H1 (cell line): ENCODE measurements around the gene KCNJ3. TPM values are rescaled to one million over a fixed set of nuclear protein-coding genes. Genes with fewer than 3 reads are reported as not detected.

Source experiments
- CTCF ChIA-PET: fragments of 300-600 bp; sonication (Branson Sonifier 250); formaldehyde crosslinking; loops from one replicate; lab custom pipeline; 2021; ENCODE audit not compliant: partially characterized antibody; lab: Charles Lee
- POLR2A ChIA-PET: fragments of 300-600 bp; sonication (Branson Sonifier 250); formaldehyde crosslinking; loops from one replicate; lab custom pipeline; 2021; ENCODE audit warnings: inconsistent platforms; ENCODE audit not compliant: partially characterized antibody; lab: Charles Lee
- DNase-seq, 2 experiments: peaks; one replicate each; pipeline versions ENCODE4 v3.0.0 to v3.0.0-alpha.2; 2010 to 2022; ENCODE audit warnings: low spot score in 2 of 2, low read depth in 1 of 2, mixed read lengths in 1 of 2
- FAIRE-seq: peaks from 2 replicates; lab custom pipeline; 2011; peaks lifted over from hg19 to GRCh38; lab: Jason Lieb, UNC
- H2AFZ ChIP-seq: 2 replicates; pipeline ENCODE4 v1.8.1; 2012; ENCODE audit warnings: low read length, inconsistent platforms
- H2AK5ac ChIP-seq: 2 replicates; pipeline ENCODE4 v1.6.1; 2013; ENCODE audit warnings: low read depth, low read length
- H2BK120ac ChIP-seq: replicated peaks from 2 replicates; pipeline ENCODE3; 2013; ENCODE audit warnings: low read depth, low read length, inconsistent platforms
- H2BK12ac ChIP-seq: 2 replicates; pipeline ENCODE4 v1.6.1; 2013; ENCODE audit warnings: low read depth, low read length
- H2BK15ac ChIP-seq: 2 replicates; pipeline ENCODE4 v1.6.1; 2013; ENCODE audit warnings: low read length
- H2BK20ac ChIP-seq: 2 replicates; pipeline ENCODE4 v1.6.1; 2013; ENCODE audit warnings: low read length
- H2BK5ac ChIP-seq: 2 replicates; pipeline ENCODE4 v1.6.1; 2013; ENCODE audit warnings: low read depth, low read length
- H3K14ac ChIP-seq: 2 replicates; pipeline ENCODE4 v1.6.1; 2013; ENCODE audit warnings: inconsistent platforms; ENCODE audit not compliant: insufficient read length
- H3K18ac ChIP-seq: 2 replicates; pipeline ENCODE4 v1.6.1; 2013; ENCODE audit warnings: low read length; ENCODE audit errors: extremely low read depth
- H3K23ac ChIP-seq: 2 replicates; pipeline ENCODE4 v1.6.1; 2013; ENCODE audit warnings: inconsistent platforms; ENCODE audit not compliant: insufficient read length
- H3K23me2 ChIP-seq: 2 replicates; pipeline ENCODE4 v1.6.1; 2013; ENCODE audit warnings: low read depth, low read length
- H3K27ac ChIP-seq: 2 replicates; pipeline ENCODE4 v1.6.1; 2011; ENCODE audit warnings: low read depth, low read length, inconsistent platforms
- H3K27me3 ChIP-seq, 4 experiments: replicated peaks in 1 of 4; 1 replicate in 1 of 4; 2 replicates in 3 of 4; pipeline versions ENCODE4 v1.6.1 to v1.8.1; 2011 to 2013; ENCODE audit warnings: low read length in 3 of 4, mild to moderate bottlenecking in 3 of 4, inconsistent platforms in 2 of 4, mixed read lengths in 2 of 4, moderate library complexity in 1 of 4; ENCODE audit not compliant: control insufficient read depth in 3 of 4, insufficient read depth in 3 of 4; ENCODE audit errors: extremely low read depth in 1 of 4
- H3K36me3 ChIP-seq, 4 experiments: 2 replicates each; pipeline versions ENCODE4 v1.6.1 to v1.8.1; 2011 to 2013; ENCODE audit warnings: mild to moderate bottlenecking in 4 of 4, low read length in 3 of 4, moderate library complexity in 2 of 4, control low read depth in 1 of 4, inconsistent platforms in 1 of 4; ENCODE audit not compliant: insufficient read depth in 4 of 4, control insufficient read depth in 2 of 4
- H3K4ac ChIP-seq: replicated peaks from 2 replicates; pipeline ENCODE3; 2013; ENCODE audit warnings: low read length, low read depth, mixed read lengths, inconsistent platforms; ENCODE audit not compliant: insufficient read length
- H3K4me1 ChIP-seq, 4 experiments: replicated peaks in 1 of 4; 1 replicate in 1 of 4; 2 replicates in 3 of 4; pipeline versions ENCODE4 v1.6.1 to v1.8.1; 2011 to 2013; ENCODE audit warnings: low read length in 3 of 4, inconsistent platforms in 2 of 4, mixed read lengths in 1 of 4; ENCODE audit not compliant: insufficient read depth in 4 of 4, control insufficient read depth in 3 of 4
- H3K4me2 ChIP-seq, 2 experiments: 2 replicates each; pipeline versions ENCODE4 v1.6.1 to v1.8.1; 2011 to 2013; ENCODE audit warnings: low read depth in 2 of 2, low read length in 2 of 2, control low read depth in 1 of 2, inconsistent platforms in 1 of 2, mild to moderate bottlenecking in 1 of 2; ENCODE audit not compliant: insufficient read depth in 1 of 2
- H3K4me3 ChIP-seq, 4 experiments: fragments of 200-600, 300-600 bp in 1 of 4; sonication (generic), shearing (Covaris generic), sonication (Bioruptor Twin) in 1 of 4; 2 replicates each; pipeline versions ENCODE4 v1.5.1 to v1.8.1; 2011 to 2016; ENCODE audit warnings: low read length in 4 of 4, low read depth in 3 of 4, control low read depth in 2 of 4, inconsistent platforms in 2 of 4, mild to moderate bottlenecking in 2 of 4, mixed read lengths in 1 of 4, moderate library complexity in 1 of 4; ENCODE audit not compliant: insufficient read depth in 2 of 4; ENCODE audit errors: extremely low read depth in 1 of 4
- H3K56ac ChIP-seq: replicated peaks from 2 replicates; pipeline ENCODE3; 2013; ENCODE audit warnings: low read depth, mild to moderate bottlenecking, mixed read lengths, low read length, inconsistent platforms; ENCODE audit not compliant: insufficient read length
- H3K79me1 ChIP-seq: 2 replicates; pipeline ENCODE4 v1.6.1; 2013; ENCODE audit warnings: low read depth, low read length, control low read depth
- H3K79me2 ChIP-seq, 2 experiments: 2 replicates each; pipeline versions ENCODE4 v1.6.1 to v1.8.1; 2012 to 2013; ENCODE audit warnings: low read length in 2 of 2, mild to moderate bottlenecking in 2 of 2, inconsistent platforms in 1 of 2; ENCODE audit not compliant: insufficient read depth in 2 of 2, control insufficient read depth in 1 of 2
- H3K9ac ChIP-seq, 4 experiments: replicated peaks in 1 of 4; 1 replicate in 1 of 4; 2 replicates in 3 of 4; pipeline versions ENCODE4 v1.6.1 to v1.8.1; 2011 to 2013; ENCODE audit warnings: low read depth in 3 of 4, low read length in 3 of 4, control low read depth in 2 of 4, mild to moderate bottlenecking in 2 of 4, moderate library complexity in 2 of 4, inconsistent platforms in 1 of 4; ENCODE audit errors: extremely low read depth in 1 of 4
- H3K9me3 ChIP-seq, 2 experiments: 2 replicates each; pipeline versions ENCODE4 v1.6.1 to v1.8.1; 2012 to 2013; ENCODE audit warnings: mild to moderate bottlenecking in 2 of 2, moderate library complexity in 2 of 2, control low read depth in 1 of 2, inconsistent platforms in 1 of 2, low read depth in 1 of 2, low read length in 1 of 2, mixed read lengths in 1 of 2; ENCODE audit not compliant: insufficient read depth in 2 of 2
- H4K20me1 ChIP-seq, 2 experiments: replicated peaks in 1 of 2; 2 replicates each; pipeline versions ENCODE3 to v1.8.1; 2011 to 2013; ENCODE audit warnings: inconsistent platforms in 2 of 2, low read length in 2 of 2, mild to moderate bottlenecking in 1 of 2; ENCODE audit not compliant: insufficient read depth in 2 of 2, control insufficient read depth in 1 of 2
- H4K5ac ChIP-seq: 2 replicates; pipeline ENCODE4 v1.6.1; 2013; ENCODE audit warnings: low read length, low read depth, mixed read lengths, inconsistent platforms; ENCODE audit not compliant: insufficient read length
- H4K8ac ChIP-seq: 2 replicates; pipeline ENCODE4 v1.8.0; 2013; ENCODE audit warnings: mild to moderate bottlenecking, moderate library complexity, low read length, inconsistent platforms; ENCODE audit not compliant: insufficient read depth; ENCODE audit errors: extremely low read depth
- H4K91ac ChIP-seq: replicated peaks from 2 replicates; pipeline ENCODE3; 2013; ENCODE audit warnings: low read length, mixed read lengths, inconsistent platforms; ENCODE audit not compliant: insufficient read length
- E2F6 ChIP-seq: IDR thresholded peaks from 2 replicates; pipeline ENCODE4 v1.6.1; 2012; ENCODE audit warnings: inconsistent platforms
- PHF8 ChIP-seq: fragments of 200-600 bp; sonication (generic); conservative IDR thresholded peaks from 2 replicates; pipeline ENCODE4 v1.7.1; 2012; ENCODE audit warnings: low read depth, mild to moderate bottlenecking, inconsistent platforms, low read length, moderate library complexity
- WGBS, 2 experiments: shearing (Covaris generic) in 1 of 2; methylation state at CpG; one replicate each; pipeline versions ENCODE4 v1.1.6 to v1.1.7; 2013 to 2015; ENCODE audit warnings: low lambda C conversion rate in 2 of 2, mixed read lengths in 2 of 2, inconsistent platforms in 1 of 2, low coverage in 1 of 2, missing lambda C conversion rate in 1 of 2; ENCODE audit not compliant: insufficient replicate concordance in 2 of 2, insufficient coverage in 1 of 2, insufficient read length in 1 of 2; ENCODE audit errors: extremely low coverage in 1 of 2, missing lambda C conversion rate in 1 of 2; 5-methylcytosine and 5-hydroxymethylcytosine counted together
- polyA plus RNA-seq, 7 experiments: library from polyadenylated mRNA; depleted of rRNA in 3 of 7; stranded (reverse) in 5 of 7; unstranded in 2 of 7; fragments of >200 nt in 5 of 7; fragments of 200-250 nt in 2 of 7; gene quantifications; 1 replicate in 5 of 7; 2 replicates in 1 of 7; 4 replicates in 1 of 7; pipeline versions ENCODE4 v1.2.1 to v1.2.3, GENCODE V29; 2011 to 2013; ENCODE audit warnings: missing spikeins in 2 of 7, mixed read lengths in 2 of 7
- total RNA-seq: library from RNA; stranded (reverse); fragmentation: NEBNext Ultra II Directional; extraction: Animal tissue kit (Norgen Biotek cat#: 25700); gene quantifications from 2 replicates; pipeline ENCODE4 v1.2.1, GENCODE V29; 2021

KCNJ3 gene
- total and polyA plus RNA-seq, 2 of the 8 experiments (the other 6 are each of a cell fraction or from before 2014, with no cell fraction given), result 0.11 to 0.50 TPM

GRCh38 chr2:154696810-154697417 lies 1.6 kb upstream of the KCNJ3 start:
- no peak overlapping the region for H4K91ac ChIP-seq
- H3K36me3 ChIP-seq, result no peaks in the 10 kb centered on the region; a peak in 1 of 8 replicates
- no peak overlapping the region for H2BK12ac ChIP-seq
- H3K9me3 ChIP-seq, result no peaks in the 10 kb centered on the region
- H4K20me1 ChIP-seq, result peaks cover 0 to 1% of the 10 kb centered on the region in 2 experiments
- H2AK5ac ChIP-seq, result no peak overlapping the region
- H3K14ac ChIP-seq, result no peak overlapping the region
- FAIRE-seq (no peak), DNase-seq (no peak)
- H2BK120ac ChIP-seq, result no peak overlapping the region
- H3K23me2 ChIP-seq, result peaks cover 14% of the 10 kb centered on the region
- no peak overlapping the region for H3K56ac ChIP-seq
- no peak overlapping the region for H3K27ac ChIP-seq
- no peaks in the 10 kb centered on the region for H3K79me1 ChIP-seq
- H3K79me2 ChIP-seq, result no peaks in the 10 kb centered on the region
- no peak overlapping the region for H3K18ac ChIP-seq
- peak overlapping the region in 2 of 4 experiments; percentile 6 to 8; a peak in 2 of 7 replicates for H3K9ac ChIP-seq
- H3K23ac ChIP-seq, result no peak overlapping the region
- H3K4me1 ChIP-seq, result peaks cover 0 to 5% (median 2%) of the 10 kb centered on the region in 4 experiments; a peak in 3 of 7 replicates
- no peak overlapping the region for H4K8ac ChIP-seq
- WGBS, 2 experiments, result 22% methylated on average over 8 of the region's 8 CpGs; no CpG with 5 or more reads in 1 of the 2 experiments
- H2AFZ ChIP-seq, result peak overlapping the region; percentile 66
- H2BK15ac ChIP-seq, result no peak overlapping the region
- no peak overlapping the region for H2BK20ac ChIP-seq
- POLR2A ChIA-PET, result no interaction called here
- CTCF ChIA-PET, result interaction anchor here (1.3 to 2.8 kb wide), 5 partner anchors 10 to 521 kb away, joined by 4 to 16 read pairs (median 8); no protein-coding TSS in a partner anchor
- no peak overlapping the region for H2BK5ac ChIP-seq
- H3K27me3 ChIP-seq, result peaks cover 9 to 24% (median 18%) of the 10 kb centered on the region in 4 experiments
- no peak overlapping the region for H3K4ac ChIP-seq
- TF ChIP-seq E2F6, result no peak
- TF ChIP-seq PHF8, result 0 out of 2 replicates have a peak, but pooled peaks have one; percentile 3
- TF ChIP-seq, all 59 proteins: peak for 1
- H4K5ac ChIP-seq, result no peak overlapping the region
- H3K4me2 ChIP-seq, result peak overlapping the region; percentile 83 to 88
- H3K4me3 ChIP-seq, result peak overlapping the region; percentile 55 to 71 (median 58)
